Osteocyte (in vitro differentiated cells): ENCODE data around the gene NISCH. TPM values are rescaled to one million over a fixed set of nuclear protein-coding genes. Genes with fewer than 3 reads are reported as not detected.

Experiments used
- DNase-seq: peaks from one replicate; pipeline ENCODE4 v3.0.0; 2021; ENCODE audit warnings: mixed read lengths; ENCODE audit not compliant: unreplicated experiment; ENCODE audit errors: extremely low spot score
- H3K27ac Mint-ChIP-seq: one replicate; pipeline ENCODE4 v1.8.0; 2021; ENCODE audit warnings: mild to moderate bottlenecking, mixed read lengths; ENCODE audit not compliant: unreplicated experiment
- H3K27me3 Mint-ChIP-seq: one replicate; pipeline ENCODE4 v1.8.0; 2021; ENCODE audit warnings: mixed read lengths; ENCODE audit not compliant: unreplicated experiment
- H3K36me3 Mint-ChIP-seq: one replicate; pipeline ENCODE4 v1.8.0; 2021; ENCODE audit warnings: mixed read lengths; ENCODE audit not compliant: unreplicated experiment
- H3K4me1 Mint-ChIP-seq: one replicate; pipeline ENCODE4 v1.8.0; 2021; ENCODE audit warnings: mixed read lengths; ENCODE audit not compliant: unreplicated experiment
- H3K4me3 Mint-ChIP-seq: one replicate; pipeline ENCODE4 v1.8.0; 2021; ENCODE audit warnings: mild to moderate bottlenecking, moderate library complexity, mixed read lengths; ENCODE audit not compliant: unreplicated experiment
- H3K9me3 Mint-ChIP-seq: one replicate; pipeline ENCODE4 v1.8.0; 2021; ENCODE audit warnings: mixed read lengths; ENCODE audit not compliant: unreplicated experiment
- CTCF ChIP-seq: fragments of 200-600 bp; sonication (generic); IDR thresholded peaks from 2 replicates; pipeline ENCODE4 v1.5.0; 2021; ENCODE audit warnings: antibody characterized with exemption, mild to moderate bottlenecking, moderate library complexity
- total RNA-seq: library from RNA; stranded (reverse); gene quantifications from 2 replicates; pipeline ENCODE4 v1.2.1, GENCODE V29; 2021

NISCH gene
- total RNA-seq, 1 donor from 2014 or later = 138 TPM

- H3K4me3 Mint-ChIP-seq = peak overlapping the region; percentile 81
- no peaks in the 10 kb centered on the region for H3K27me3 Mint-ChIP-seq
- peaks cover 30% of the 10 kb centered on the region for H3K4me1 Mint-ChIP-seq
- peak; percentile 80 for DNase-seq
- H3K9me3 Mint-ChIP-seq = no peaks in the 10 kb centered on the region
- peak overlapping the region; percentile 75 for H3K27ac Mint-ChIP-seq
- peaks cover 14% of the 10 kb centered on the region for H3K36me3 Mint-ChIP-seq
- TF ChIP-seq CTCF = no peak
Measured at GRCh38 chr3:52532517-52532837, 77.1 kb downstream of the NISCH start.

- Mint-ChIP-seq H3K4me3 (peak overlapping the region; percentile 81), H3K4me1 (peaks cover 36% of the 10 kb centered on the region), H3K27me3 (no peaks in the 10 kb centered on the region), H3K36me3 (peaks cover 9% of the 10 kb centered on the region), H3K27ac (peak overlapping the region; percentile 75), H3K9me3 (no peaks in the 10 kb centered on the region)
- peak; percentile 82 for DNase-seq
- TF ChIP-seq CTCF = no peak
Measured at GRCh38 chr3:52532838-52533622, 77.6 kb downstream of the NISCH start.

- no peak for TF ChIP-seq CTCF
- peak; percentile 90 for DNase-seq
- no peaks in the 10 kb centered on the region for H3K9me3 Mint-ChIP-seq
- peak within 1 kb of the TSS; percentile 87 for H3K4me3 Mint-ChIP-seq
- peak within 1 kb of the TSS; percentile 81 for H3K27ac Mint-ChIP-seq
- H3K27me3 Mint-ChIP-seq = no peaks in the 10 kb centered on the region
- peaks cover 11% of the 10 kb centered on the region for H3K36me3 Mint-ChIP-seq
- peaks cover 41% of the 10 kb centered on the region for H3K4me1 Mint-ChIP-seq
Measured at GRCh38 chr3:52533623-52534280, 78.3 kb downstream of the NISCH start, which contains the start of gene NT5DC2. TSS of gene NT5DC2 (minus strand) at chr3:52533857. CDS start at chr3:52533737, 120 bp downstream.

- peak overlapping the region; percentile 81 for H3K27ac Mint-ChIP-seq
- peak; percentile 81 for DNase-seq
- H3K4me1 Mint-ChIP-seq = peaks cover 49% of the 10 kb centered on the region
- peaks cover 14% of the 10 kb centered on the region for H3K36me3 Mint-ChIP-seq
- TF ChIP-seq CTCF = no peak
- no peaks in the 10 kb centered on the region for H3K27me3 Mint-ChIP-seq
- H3K9me3 Mint-ChIP-seq = no peaks in the 10 kb centered on the region
- peak overlapping the region; percentile 87 for H3K4me3 Mint-ChIP-seq
Measured at GRCh38 chr3:52534281-52535183, 79.1 kb downstream of the NISCH start.
